HTR-8/SVneo (cell line): Measurements from ENCODE around the gene DMRTC2.
A peak's percentile ranks its signal among the peaks of the same experiment; 100 is the strongest.

Experiments
- DNase-seq: peaks from one replicate; pipeline ENCODE4 v3.0.0; 2011; ENCODE audit warnings: low spot score, mixed read lengths; ENCODE audit not compliant: insufficient read length
- FAIRE-seq: peaks from 2 replicates; lab custom pipeline; 2011; peaks lifted over from hg19 to GRCh38; lab: Jason Lieb, UNC

The DMRTC2 gene

DNA sequence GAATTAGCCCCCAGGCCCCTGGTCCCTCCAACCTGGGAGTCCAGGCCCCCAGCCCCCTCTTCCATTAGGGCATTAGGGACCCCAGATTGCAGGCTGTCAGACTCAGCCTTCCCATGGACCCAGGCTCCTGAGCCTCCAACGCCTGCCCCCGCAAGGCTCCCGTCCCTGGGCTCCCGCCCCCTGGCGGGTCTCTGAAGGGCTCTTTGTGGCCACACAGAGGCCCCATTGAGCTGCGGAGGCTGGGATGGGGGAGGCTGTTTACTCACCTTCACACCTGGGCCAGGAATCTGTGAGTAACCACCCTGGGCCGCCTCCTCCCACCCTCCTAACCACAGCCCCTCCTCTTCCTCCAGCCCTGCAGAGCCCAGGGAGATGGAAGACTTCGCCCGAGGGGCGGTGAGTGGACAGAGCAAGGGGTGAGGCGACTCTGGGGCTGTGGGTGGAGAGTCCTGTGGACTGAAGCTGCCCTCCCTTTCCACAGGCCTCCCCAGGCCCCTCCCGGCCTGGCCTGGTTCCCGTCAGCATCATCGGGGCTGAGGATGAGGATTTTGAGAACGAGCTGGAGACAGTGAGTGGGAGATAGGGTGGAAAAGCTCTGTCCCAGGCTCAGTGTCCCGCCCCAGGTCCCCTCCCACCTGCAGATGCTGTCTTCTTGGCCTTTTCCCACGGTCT, 43.0 kb downstream of the DMRTC2 start:
- peak; percentile 73 for DNase-seq
- FAIRE-seq, result peak; percentile 64

DNA sequence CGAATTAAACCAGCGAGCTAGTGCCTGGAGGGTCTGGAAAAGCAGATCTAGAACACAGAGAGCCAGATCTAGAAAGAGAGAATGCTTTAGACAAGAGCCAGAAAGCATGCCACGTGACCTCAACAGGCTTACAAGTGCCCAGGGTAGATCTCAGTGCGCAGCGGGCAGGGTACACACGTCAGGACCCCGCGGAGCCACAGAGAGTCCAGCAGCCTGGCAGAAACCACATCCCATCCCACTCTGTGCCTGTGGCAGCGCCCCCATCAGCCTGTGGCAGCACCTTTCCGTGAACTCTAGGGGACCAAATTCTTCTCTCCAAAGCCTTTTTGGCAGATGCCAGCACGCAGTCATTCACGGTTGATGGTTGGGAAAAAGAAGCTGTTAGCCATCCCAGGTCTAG, 44.1 kb downstream of the DMRTC2 start:
- DNase-seq (no peak), FAIRE-seq (no peak)

DNA sequence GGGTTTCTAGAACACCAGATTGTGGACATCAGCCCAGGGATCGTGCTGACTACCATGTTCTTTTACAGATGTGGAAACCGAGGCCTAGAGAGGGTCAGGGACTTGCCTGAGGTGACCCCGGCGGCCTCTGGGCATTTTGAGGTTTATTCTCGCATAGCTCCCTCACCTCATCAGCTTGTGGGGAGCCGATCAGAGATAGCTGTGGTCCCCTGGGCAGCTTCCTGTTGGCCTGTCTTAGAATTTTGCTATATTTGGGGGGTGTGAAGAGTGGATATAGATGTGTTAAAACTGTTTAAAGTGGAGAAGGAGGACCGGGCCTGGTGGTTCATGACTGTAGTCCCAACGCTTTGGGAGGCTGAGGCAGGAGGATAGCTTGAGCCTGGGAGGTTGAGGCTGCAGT, 45.1 kb downstream of the DMRTC2 start:
- no peak for FAIRE-seq

DNA sequence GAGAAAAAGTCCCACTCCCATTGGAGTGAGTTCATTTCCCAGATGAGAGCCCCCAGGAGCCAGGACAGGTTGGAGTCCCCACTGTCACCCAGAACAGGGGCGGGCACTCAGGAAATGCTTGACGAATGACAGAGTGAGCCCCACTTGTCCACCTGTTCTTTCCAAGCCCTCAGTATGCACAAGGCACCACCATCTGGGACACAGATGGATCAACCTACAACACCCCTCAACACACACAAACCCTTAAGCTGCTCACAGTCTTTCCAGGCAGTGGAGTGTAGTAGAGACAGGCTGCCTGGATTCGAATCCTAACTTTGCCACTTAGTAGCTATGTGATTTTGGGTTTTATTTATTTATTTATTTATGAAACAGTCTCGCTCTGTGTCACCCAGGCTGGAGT, 46.1 kb downstream of the DMRTC2 start:
- FAIRE-seq (no peak), DNase-seq (no peak)

More for the DNA sequence above, 45.1 kb downstream of the DMRTC2 start:
- DNase-seq, result no peak

DNA sequence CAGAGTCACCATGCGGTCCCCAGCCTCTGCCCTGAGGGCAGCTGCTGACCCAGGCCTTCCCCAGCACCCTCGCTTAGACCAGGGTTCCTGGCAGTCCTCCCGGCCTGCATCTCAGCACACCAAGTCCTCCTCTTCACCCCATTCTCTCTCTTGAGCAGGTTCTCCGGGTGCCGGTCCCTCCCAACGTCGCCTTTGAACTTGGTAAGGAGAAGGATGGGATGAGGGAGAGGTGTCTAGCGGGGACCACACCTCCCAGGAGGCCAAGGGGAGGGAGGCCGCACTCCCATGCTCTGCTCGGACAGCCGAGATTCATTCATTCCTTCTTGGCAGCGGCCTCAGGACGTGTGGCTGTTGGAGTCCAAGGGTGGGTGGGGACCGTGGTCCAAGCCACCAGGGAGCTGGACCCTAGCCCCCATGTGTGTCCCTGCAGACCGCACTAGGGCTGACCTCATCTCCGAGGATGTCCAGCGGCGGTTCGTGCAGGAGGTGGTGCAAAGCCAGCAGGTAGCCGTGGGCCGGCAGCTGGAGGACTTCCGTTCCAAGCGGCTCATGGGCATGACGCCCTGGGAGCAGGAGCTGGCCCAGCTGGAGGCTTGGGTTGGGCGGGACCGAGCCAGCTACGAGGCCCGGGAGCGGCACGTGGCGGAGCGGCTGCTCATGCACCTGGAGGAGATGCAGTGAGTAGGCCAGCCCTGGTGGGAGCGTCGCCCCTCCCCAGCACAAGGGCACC, 47.5 kb downstream of the DMRTC2 start:
- DNase-seq, result no peak
- no peak for FAIRE-seq

DNA sequence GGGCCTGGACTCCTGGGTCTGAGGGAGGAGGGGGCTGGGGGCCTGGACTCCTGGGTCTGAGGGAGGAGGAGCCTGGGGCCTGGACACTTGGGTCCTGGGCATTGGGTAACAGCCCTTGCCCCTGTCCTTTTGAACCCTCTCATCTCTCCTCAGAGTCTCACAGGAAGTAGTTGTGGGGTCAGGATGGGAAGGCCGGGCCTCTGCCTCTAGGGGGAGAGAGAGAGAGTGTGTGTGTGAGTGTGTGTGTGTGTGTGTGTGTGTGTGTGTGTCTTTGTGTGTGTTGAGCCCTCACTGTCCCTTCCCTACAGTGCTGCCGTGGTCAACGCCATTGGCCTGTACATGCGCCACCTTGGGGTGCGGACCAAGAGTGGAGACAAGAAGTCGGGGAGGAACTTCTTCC, 49.1 kb downstream of the DMRTC2 start:
- DNase-seq, result no peak
- no peak for FAIRE-seq

DNA sequence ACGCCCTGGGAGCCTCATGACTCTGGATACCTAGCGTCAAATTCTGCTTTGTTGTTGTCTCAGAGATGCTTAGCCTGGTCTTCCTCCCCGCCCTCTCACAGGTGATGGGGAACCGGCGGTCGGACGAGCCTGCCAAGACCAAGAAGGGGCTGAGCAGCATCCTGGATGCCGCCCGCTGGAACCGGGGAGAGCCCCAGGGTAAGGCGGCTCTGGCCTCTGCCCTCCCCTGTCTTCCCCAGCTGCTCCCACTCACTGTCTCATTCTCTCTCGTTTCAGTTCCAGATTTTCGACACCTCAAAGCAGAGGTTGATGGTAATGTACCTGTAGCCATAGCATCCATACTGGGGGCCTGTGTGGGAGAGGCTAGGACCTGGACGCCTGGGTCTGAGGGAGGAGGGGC, 49.5 kb downstream of the DMRTC2 start:
- no peak for DNase-seq
- no peak for FAIRE-seq

DNA sequence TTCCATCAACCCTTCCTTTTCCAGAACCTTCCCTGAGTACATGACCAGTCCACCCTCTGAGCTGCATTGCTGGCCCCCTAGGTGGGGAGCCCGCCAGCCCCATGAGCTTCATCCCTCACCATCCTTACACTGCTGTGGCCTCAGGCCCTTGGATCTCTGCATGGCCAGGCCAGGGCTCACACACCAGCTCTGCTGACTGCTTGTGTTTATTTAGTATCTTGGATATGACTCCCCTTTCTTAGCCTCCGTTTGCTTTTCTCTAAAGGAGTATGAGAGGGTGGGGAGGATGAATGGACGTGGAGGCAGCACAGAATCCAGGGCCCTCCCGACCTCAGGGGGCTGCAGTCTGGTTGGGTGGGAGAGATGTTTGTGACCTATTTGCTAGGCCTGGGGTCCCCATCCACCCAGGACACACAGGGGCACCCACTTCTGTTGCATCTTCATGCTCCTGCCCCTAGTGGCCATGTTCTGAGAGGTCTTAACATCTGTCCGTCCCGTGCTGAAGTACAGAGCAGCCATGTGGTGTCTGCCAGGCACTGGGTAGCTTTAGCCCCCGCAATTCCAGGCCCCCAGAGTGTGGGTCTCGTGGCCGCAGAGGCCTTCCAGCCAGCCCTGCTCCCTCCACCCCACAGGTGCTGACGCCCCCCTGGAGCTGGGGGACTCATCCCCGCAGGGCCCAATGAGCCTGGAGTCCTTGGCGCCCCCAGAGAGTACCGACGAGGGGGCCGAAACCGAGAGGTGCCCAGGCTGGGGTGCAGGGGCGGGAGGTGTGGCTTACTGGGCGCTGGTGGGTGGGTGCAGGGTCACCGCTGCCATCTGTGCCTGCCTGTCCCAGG, 51.1 kb downstream of the DMRTC2 start:
- DNase-seq (no peak), FAIRE-seq (no peak)

DNA sequence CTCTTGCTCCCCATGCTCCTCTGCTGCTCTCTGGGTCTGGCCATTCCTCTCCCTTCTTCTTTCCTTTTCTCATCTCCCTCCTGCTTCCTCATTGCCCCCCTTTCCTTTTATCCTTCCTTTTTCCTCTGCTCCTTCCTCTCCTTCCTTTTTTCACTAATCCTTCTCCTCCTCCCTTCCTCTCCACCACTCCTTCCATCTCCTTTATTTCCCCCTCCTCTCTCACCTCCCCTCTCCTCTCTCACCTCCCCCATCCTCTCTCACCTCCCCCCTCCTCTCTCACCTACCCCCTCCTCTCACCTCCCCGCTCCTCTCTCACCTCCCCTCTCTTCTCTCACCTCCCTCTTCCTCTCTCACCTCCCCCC, 51.7 kb downstream of the DMRTC2 start:
- DNase-seq, result no peak
- no peak for FAIRE-seq

DNA sequence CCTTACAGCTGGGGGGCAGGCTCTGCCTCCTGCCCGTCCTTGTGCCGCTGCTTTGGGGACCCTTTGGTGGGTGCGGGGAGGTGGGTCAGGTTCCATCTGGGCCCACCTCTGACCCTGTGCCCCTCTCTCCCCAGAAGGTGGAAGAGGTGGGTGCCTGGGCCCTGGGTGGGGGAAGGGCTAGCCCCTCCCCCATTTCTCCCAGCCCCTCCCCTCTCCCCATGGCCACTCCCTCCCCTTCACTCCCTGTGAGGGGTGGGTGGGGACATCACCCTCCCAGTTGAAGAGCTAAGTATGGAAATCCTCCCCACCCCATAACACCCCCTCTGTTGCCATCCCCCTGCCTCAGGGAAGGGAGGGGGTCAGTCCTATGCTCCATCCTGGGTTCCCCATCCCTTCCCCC, 52.3 kb downstream of the DMRTC2 start:
- no peak for DNase-seq
- FAIRE-seq, result no peak

DNA sequence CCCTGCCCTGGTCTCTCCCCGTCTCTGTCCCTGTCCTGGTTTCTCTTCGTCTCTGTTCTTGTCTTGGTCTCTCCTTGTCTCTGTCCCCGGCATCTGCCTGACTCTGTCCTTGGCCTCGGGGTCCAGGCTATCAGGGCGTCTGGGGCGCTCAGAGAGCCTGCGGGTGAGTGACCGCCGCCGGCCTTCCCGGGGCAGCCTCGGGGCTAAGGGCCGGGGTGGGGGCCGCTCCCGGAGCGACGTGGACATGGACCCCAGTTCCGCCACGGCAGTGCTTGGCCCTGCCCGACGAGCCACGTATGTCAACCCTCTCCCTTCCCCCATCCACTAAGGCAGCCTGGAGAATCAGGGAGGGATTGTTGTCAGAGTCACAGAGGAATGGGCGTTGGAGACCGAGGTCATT, 53.0 kb downstream of the DMRTC2 start:
- FAIRE-seq (no peak), DNase-seq (no peak)

DNA sequence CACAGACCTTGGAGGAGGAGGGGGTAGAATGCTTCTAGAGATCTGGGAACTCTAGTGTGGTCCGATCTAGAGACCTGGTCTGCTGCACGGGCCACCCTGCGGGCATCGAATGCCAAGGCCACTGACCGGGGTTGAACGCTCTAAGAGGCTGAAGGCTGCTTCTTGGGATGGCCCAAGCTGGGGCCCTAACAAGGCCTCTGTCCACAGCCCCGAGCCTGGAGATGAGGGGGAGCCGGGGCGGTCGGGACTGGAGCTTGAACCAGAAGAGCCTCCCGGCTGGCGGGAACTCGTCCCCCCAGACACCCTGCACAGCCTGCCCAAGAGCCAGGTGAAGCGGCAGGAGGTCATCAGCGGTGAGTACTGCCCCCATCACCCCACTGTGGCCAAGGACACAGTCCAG, 53.4 kb downstream of the DMRTC2 start:
- no peak for DNase-seq
- FAIRE-seq, result no peak
